WTC11 (cell line): ENCODE data around the gene HLA-A.

Source experiments
- CREB1 ChIP-seq: sonication (generic); formaldehyde crosslinking; IDR thresholded peaks from 2 replicates; pipeline ENCODE4 v1.8.0; 2023; ENCODE audit warnings: mild to moderate bottlenecking, missing genetic modification reagents
- CTCF ChIP-seq: fragments of 200-600 bp; IDR thresholded peaks from 2 replicates; pipeline ENCODE4 v1.8.0; 2022; ENCODE audit warnings: antibody characterized with exemption
- FOXP1 ChIP-seq: sonication (generic); formaldehyde crosslinking; IDR thresholded peaks from 2 replicates; pipeline ENCODE4 v1.8.0; 2022; ENCODE audit warnings: missing genetic modification reagents, mild to moderate bottlenecking, moderate library complexity, borderline replicate concordance
- FOXP4 ChIP-seq: sonication (generic); formaldehyde crosslinking; IDR thresholded peaks from 2 replicates; pipeline ENCODE4 v1.8.0; 2022; ENCODE audit warnings: mild to moderate bottlenecking, missing genetic modification reagents
- MAX ChIP-seq: sonication (generic); formaldehyde crosslinking; IDR thresholded peaks from 2 replicates; pipeline ENCODE4 v1.8.0; 2022; ENCODE audit warnings: mild to moderate bottlenecking, missing genetic modification reagents
- NFE2L1 ChIP-seq: sonication (generic); formaldehyde crosslinking; IDR thresholded peaks from 2 replicates; pipeline ENCODE4 v1.8.1; 2023; ENCODE audit warnings: missing genetic modification reagents
- ZNF138 ChIP-seq: sonication (generic); formaldehyde crosslinking; conservative IDR thresholded peaks from 2 replicates; pipeline ENCODE4 v1.8.1; 2022; ENCODE audit warnings: mild to moderate bottlenecking, moderate library complexity, missing genetic modification reagents
- ZNF281 ChIP-seq: sonication (generic); formaldehyde crosslinking; IDR thresholded peaks from 2 replicates; pipeline ENCODE4 v1.8.0; 2023; ENCODE audit warnings: mild to moderate bottlenecking, missing genetic modification reagents
- TF ChIP-seq, protein P1 (sequence below): sonication (generic); formaldehyde crosslinking; IDR thresholded peaks from 2 replicates; pipeline ENCODE4 v1.8.1; 2023; ENCODE audit warnings: mild to moderate bottlenecking, missing genetic modification reagents, moderate library complexity

GRCh38 chr6:29964887-29965562 lies 22.7 kb downstream of the HLA-A start:
- TF ChIP-seq ZNF281 (CRISPR knock-in tag) (no peak), CTCF (no peak), CREB1 (no peak), FOXP4 (CRISPR knock-in tag) (no peak), ZNF138 (CRISPR knock-in tag) (no peak), NFE2L1 (CRISPR knock-in tag) (peak; percentile 98), MAX (CRISPR knock-in tag) (no peak), FOXP1 (CRISPR knock-in tag) (no peak)
- TF ChIP-seq, protein P1, sequence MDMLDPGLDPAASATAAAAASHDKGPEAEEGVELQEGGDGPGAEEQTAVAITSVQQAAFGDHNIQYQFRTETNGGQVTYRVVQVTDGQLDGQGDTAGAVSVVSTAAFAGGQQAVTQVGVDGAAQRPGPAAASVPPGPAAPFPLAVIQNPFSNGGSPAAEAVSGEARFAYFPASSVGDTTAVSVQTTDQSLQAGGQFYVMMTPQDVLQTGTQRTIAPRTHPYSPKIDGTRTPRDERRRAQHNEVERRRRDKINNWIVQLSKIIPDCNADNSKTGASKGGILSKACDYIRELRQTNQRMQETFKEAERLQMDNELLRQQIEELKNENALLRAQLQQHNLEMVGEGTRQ (CRISPR knock-in tag) = no peak
